Tongue (tissue), 2 donors: ENCODE results near the gene CMYA5. TPM values are rescaled to one million over a fixed set of nuclear protein-coding genes. Genes with fewer than 3 reads are reported as not detected.
"Not testable (repeated sequence)": the region's sequence is repeated elsewhere in the genome, so short reads cannot be mapped to it uniquely, and the experiment has no call there.

Experiments
- DNase-seq: peaks from one replicate; pipeline ENCODE4 v3.0.0-alpha.2; 2015
- total RNA-seq: library from RNA; depleted of rRNA; stranded (reverse); fragments of >200 nt; gene quantifications from one replicate; pipeline ENCODE4 v1.2.3, GENCODE V29; 2014

CMYA5 gene
- total RNA-seq, 1 donor from 2014 or later: 739 TPM

GRCh38 chr5:79703381-79703645 is 13.7 kb downstream of the CMYA5 start:
- DNase-seq: no peak

- no peak for DNase-seq
These were observed 14.9 kb downstream of the CMYA5 start for GRCh38 chr5:79704553-79704952.

GRCh38 chr5:79705632-79706031 is 16.0 kb downstream of the CMYA5 start:
- DNase-seq: no peak

- DNase-seq: not testable (repeated sequence)
These were observed 16.7 kb downstream of the CMYA5 start for GRCh38 chr5:79706317-79706716.

GRCh38 chr5:79707535-79707934 is 17.9 kb downstream of the CMYA5 start:
- no peak for DNase-seq

GRCh38 chr5:79712741-79713140 is 23.1 kb downstream of the CMYA5 start:
- no peak for DNase-seq

- no peak for DNase-seq
These were observed 24.1 kb downstream of the CMYA5 start for GRCh38 chr5:79713727-79714126.

- DNase-seq: no peak
These were observed 27.2 kb downstream of the CMYA5 start for GRCh38 chr5:79716839-79717238.

- DNase-seq: no peak
These were observed 30.5 kb downstream of the CMYA5 start for GRCh38 chr5:79720096-79720495.

GRCh38 chr5:79727451-79728355 is 38.1 kb downstream of the CMYA5 start:
- no peak for DNase-seq

GRCh38 chr5:79728396-79728795 is 38.8 kb downstream of the CMYA5 start:
- no peak for DNase-seq

GRCh38 chr5:79729679-79730078 is 40.0 kb downstream of the CMYA5 start:
- DNase-seq: no peak

GRCh38 chr5:79730564-79730963 is 40.9 kb downstream of the CMYA5 start:
- DNase-seq: no peak

- no peak for DNase-seq
These were observed 42.1 kb downstream of the CMYA5 start for GRCh38 chr5:79731775-79732174.

GRCh38 chr5:79736528-79737514 is 47.2 kb downstream of the CMYA5 start:
- no peak for DNase-seq

GRCh38 chr5:79738349-79738748 is 48.7 kb downstream of the CMYA5 start:
- no peak for DNase-seq

GRCh38 chr5:79742549-79743136 is 53.0 kb downstream of the CMYA5 start:
- no peak for DNase-seq

GRCh38 chr5:79743846-79744605 is 54.4 kb downstream of the CMYA5 start:
- no peak for DNase-seq

- DNase-seq: no peak
These were observed 55.6 kb downstream of the CMYA5 start for GRCh38 chr5:79745255-79745654.

GRCh38 chr5:79746642-79747569 is 57.3 kb downstream of the CMYA5 start:
- no peak for DNase-seq
